Mesenchymal stem cell (in vitro differentiated cells and primary cell): ENCODE measurements around the gene PAX7.

Experiments used
- DNase-seq: peaks from one replicate; pipeline ENCODE4 v3.0.0-alpha.2; 2013
- H2AFZ ChIP-seq: one replicate; pipeline ENCODE4 v1.6.1; 2013; ENCODE audit warnings: low read depth, mild to moderate bottlenecking, control low read depth, inconsistent platforms, low read length, moderate library complexity
- H2AK5ac ChIP-seq: 2 replicates; pipeline ENCODE4 v1.6.1; 2013; ENCODE audit warnings: low read length, moderate library complexity, mild to moderate bottlenecking, inconsistent platforms; ENCODE audit not compliant: severe bottlenecking
- H2BK120ac ChIP-seq: one replicate; pipeline ENCODE4 v1.6.1; 2013; ENCODE audit warnings: low read depth, mild to moderate bottlenecking, inconsistent platforms, low read length, moderate library complexity
- H2BK12ac ChIP-seq, 2 experiments: one replicate each; pipeline ENCODE4 v1.6.1; 2013; ENCODE audit warnings: inconsistent platforms in 2 of 2, low read length in 2 of 2, mild to moderate bottlenecking in 2 of 2, moderate library complexity in 2 of 2, control low read depth in 1 of 2
- H2BK15ac ChIP-seq: one replicate; pipeline ENCODE4 v1.6.1; 2013; ENCODE audit warnings: mild to moderate bottlenecking, low read depth, inconsistent platforms; ENCODE audit not compliant: poor library complexity, severe bottlenecking
- H2BK5ac ChIP-seq: 2 replicates; pipeline ENCODE4 v1.6.1; 2013; ENCODE audit warnings: low read depth, mild to moderate bottlenecking, low read length, control low read depth, inconsistent platforms; ENCODE audit not compliant: poor library complexity, severe bottlenecking
- H3K14ac ChIP-seq, 2 experiments: one replicate each; pipeline ENCODE4 v1.6.1; 2013; ENCODE audit warnings: inconsistent platforms in 2 of 2, low read length in 2 of 2, control low read depth in 1 of 2, mild to moderate bottlenecking in 1 of 2, moderate library complexity in 1 of 2
- H3K18ac ChIP-seq, 2 experiments: one replicate each; pipeline ENCODE4 v1.6.1; 2013; ENCODE audit warnings: inconsistent platforms in 2 of 2, low read length in 2 of 2, control low read depth in 1 of 2, low read depth in 1 of 2, mild to moderate bottlenecking in 1 of 2
- H3K23ac ChIP-seq, 2 experiments: one replicate each; pipeline ENCODE4 v1.6.1; 2013; ENCODE audit warnings: inconsistent platforms in 2 of 2, low read length in 2 of 2, mild to moderate bottlenecking in 2 of 2, moderate library complexity in 2 of 2, control low read depth in 1 of 2
- H3K27ac ChIP-seq: 2 replicates; pipeline ENCODE4 v1.5.1; 2013; ENCODE audit warnings: mild to moderate bottlenecking, moderate library complexity, low read length, control low read depth, inconsistent platforms; ENCODE audit not compliant: poor library complexity, severe bottlenecking
- H3K27me3 ChIP-seq, 2 experiments: 2 replicates each; pipeline versions ENCODE4 v1.6.1 to v1.7.0; 2013; ENCODE audit warnings: low read length in 2 of 2, mild to moderate bottlenecking in 2 of 2, moderate library complexity in 2 of 2, control low read depth in 1 of 2, inconsistent platforms in 1 of 2; ENCODE audit not compliant: control insufficient read depth in 1 of 2, insufficient read depth in 1 of 2
- H3K36me3 ChIP-seq, 2 experiments: 2 replicates each; pipeline versions ENCODE4 v1.6.1 to v1.7.0; 2013; ENCODE audit warnings: low read length in 2 of 2, control low read depth in 1 of 2, inconsistent platforms in 1 of 2, low read depth in 1 of 2, mild to moderate bottlenecking in 1 of 2; ENCODE audit not compliant: insufficient read depth in 2 of 2, control insufficient read depth in 1 of 2
- H3K4ac ChIP-seq, 2 experiments: one replicate each; pipeline ENCODE4 v1.6.1; 2013; ENCODE audit warnings: inconsistent platforms in 2 of 2, low read length in 2 of 2, mild to moderate bottlenecking in 2 of 2, moderate library complexity in 2 of 2, control low read depth in 1 of 2, low read depth in 1 of 2
- H3K4me1 ChIP-seq: 2 replicates; pipeline ENCODE4 v1.6.1; 2013; ENCODE audit warnings: low read depth, low read length, control low read depth; ENCODE audit not compliant: control insufficient read depth, insufficient read depth
- H3K4me2 ChIP-seq: 2 replicates; pipeline ENCODE4 v1.6.1; 2013; ENCODE audit warnings: low read length, mild to moderate bottlenecking, inconsistent platforms; ENCODE audit not compliant: poor library complexity, severe bottlenecking
- H3K4me3 ChIP-seq, 2 experiments: 2 replicates each; pipeline versions ENCODE4 v1.5.1 to v1.7.0; 2013; ENCODE audit warnings: low read length in 2 of 2, mild to moderate bottlenecking in 2 of 2, control low read depth in 1 of 2, low read depth in 1 of 2; ENCODE audit not compliant: insufficient read depth in 1 of 2
- H3K79me1 ChIP-seq: replicated peaks from 2 replicates; pipeline ENCODE4 v1.6.1; 2013; ENCODE audit warnings: mild to moderate bottlenecking, control low read depth, low read length, inconsistent platforms; ENCODE audit not compliant: poor library complexity, severe bottlenecking
- H3K9ac ChIP-seq: 2 replicates; pipeline ENCODE4 v1.7.0; 2013; ENCODE audit warnings: mild to moderate bottlenecking, low read length, moderate library complexity
- H3K9me3 ChIP-seq: 2 replicates; pipeline ENCODE4 v1.7.0; 2013; ENCODE audit warnings: mild to moderate bottlenecking, low read length; ENCODE audit not compliant: control insufficient read depth
- H4K8ac ChIP-seq: one replicate; pipeline ENCODE4 v1.6.1; 2013; ENCODE audit warnings: inconsistent platforms, mild to moderate bottlenecking, low read length, moderate library complexity
- H4K91ac ChIP-seq: one replicate; pipeline ENCODE4 v1.6.1; 2013; ENCODE audit warnings: mild to moderate bottlenecking, low read length, inconsistent platforms
- WGBS: methylation state at CpG from one replicate; pipeline ENCODE4 v1.1.7; 2013; ENCODE audit warnings: mixed read lengths; 5-methylcytosine and 5-hydroxymethylcytosine counted together

The PAX7 gene

DNA sequence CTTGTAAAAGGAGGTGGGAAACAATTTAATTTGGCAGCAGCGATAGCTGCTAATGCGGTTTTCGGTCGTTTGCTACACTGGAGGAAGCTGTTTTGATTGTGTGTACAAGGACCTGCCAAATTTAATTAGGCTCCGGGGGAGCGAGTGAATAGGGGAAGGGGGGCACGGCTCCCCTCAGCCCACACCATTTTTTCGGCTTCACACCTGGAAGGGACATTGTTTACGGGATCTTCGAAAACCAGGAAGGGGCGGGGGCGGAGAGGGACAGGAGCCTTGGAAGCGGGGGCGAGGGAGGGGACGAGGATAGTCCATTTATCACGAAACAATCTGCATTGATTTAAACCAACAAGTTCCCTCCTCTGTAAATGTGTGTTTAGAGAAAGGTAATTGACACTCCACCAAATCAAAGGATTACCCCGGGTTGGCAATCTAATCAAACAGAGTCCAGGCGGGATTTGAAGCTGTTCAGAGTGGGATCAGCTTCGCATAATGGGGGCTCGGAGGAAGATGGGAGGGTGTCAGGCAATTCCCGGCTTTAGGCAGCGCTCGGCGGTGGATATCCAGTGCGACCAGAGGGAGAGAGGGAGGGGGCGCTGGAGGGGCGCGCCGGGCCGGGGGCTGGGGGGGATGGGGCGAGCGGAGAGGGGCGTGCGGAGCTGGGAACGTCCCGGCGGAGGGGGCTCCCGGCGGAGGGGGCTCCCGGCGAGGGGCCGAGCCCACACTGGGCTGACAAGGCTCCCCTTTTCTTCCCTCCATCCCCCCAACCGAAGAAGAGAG is 9.8 kb downstream of the PAX7 start:
- no peak overlapping the region for H2BK120ac ChIP-seq
- no peak overlapping the region for H4K91ac ChIP-seq
- no peak overlapping the region for H3K4ac ChIP-seq
- no peak overlapping the region for H2BK15ac ChIP-seq
- H4K8ac ChIP-seq = no peak overlapping the region
- no peak overlapping the region for H2AK5ac ChIP-seq
- no peak overlapping the region for H2BK5ac ChIP-seq
- H3K4me3 ChIP-seq = no peak overlapping the region
- no peak overlapping the region for H3K27ac ChIP-seq
- H2AFZ ChIP-seq = no peak overlapping the region
- no peak overlapping the region for H3K18ac ChIP-seq
- peaks cover 94 to 98% of the 10 kb centered on the region in 2 experiments for H3K27me3 ChIP-seq
- no peak overlapping the region for H3K23ac ChIP-seq
- H3K9ac ChIP-seq = no peak overlapping the region
- H3K4me2 ChIP-seq = no peak overlapping the region
- no peak for DNase-seq
- H3K36me3 ChIP-seq = no peaks in the 10 kb centered on the region
- WGBS = 1% methylated on average over 16 of the region's 43 CpGs
- H3K14ac ChIP-seq = no peak overlapping the region
- no peaks in the 10 kb centered on the region for H3K9me3 ChIP-seq
- no peaks in the 10 kb centered on the region for H3K79me1 ChIP-seq
- H3K4me1 ChIP-seq = peaks cover 12% of the 10 kb centered on the region
- H2BK12ac ChIP-seq = no peak overlapping the region

DNA sequence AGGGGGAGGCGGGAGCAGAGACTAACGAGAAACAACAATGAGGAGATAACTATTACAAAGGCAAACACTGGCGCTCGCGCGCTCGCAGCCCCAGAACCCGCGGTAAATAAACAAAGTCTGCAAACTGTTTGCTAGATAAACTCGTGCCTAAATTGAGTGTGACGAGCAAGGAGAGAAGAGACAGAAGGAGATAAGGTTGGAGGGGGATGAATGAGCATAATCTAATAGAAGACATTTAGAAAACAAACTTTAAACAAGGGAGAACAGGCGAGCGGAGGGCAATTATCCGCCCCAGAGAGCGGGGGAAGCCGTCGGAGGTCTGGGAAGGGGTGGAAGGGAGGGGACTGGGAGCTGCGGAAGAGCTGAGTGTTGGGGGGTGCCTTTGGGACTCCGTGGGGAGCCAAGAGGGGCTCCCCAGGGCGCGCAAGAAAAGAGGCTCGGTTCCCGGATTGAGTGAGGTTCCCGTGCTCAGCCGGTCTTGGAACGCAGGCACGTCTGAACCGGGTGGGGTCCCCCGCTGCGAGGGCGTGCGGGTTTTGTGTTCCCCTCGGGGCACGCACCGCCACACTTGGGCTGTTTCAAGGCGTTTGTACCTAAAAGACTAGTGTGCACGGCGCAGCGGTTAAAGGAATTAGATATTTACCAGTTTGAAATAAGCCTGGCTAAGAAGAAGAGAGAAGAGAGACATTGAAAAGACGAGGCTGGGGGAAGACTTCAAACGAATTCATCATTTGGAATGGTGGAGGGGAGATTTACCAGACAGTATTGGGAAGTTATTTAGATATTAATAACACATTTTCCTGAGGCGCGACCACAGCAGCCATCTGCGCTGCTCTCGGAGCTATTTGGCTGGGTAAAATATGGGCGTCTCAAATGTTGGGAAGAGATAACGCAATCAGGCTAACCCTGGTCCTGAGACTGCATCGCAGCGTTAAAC is 10.6 kb downstream of the PAX7 start:
- H3K79me1 ChIP-seq = no peaks in the 10 kb centered on the region
- no peak overlapping the region for H3K4me3 ChIP-seq
- no peak overlapping the region for H3K9ac ChIP-seq
- no peak overlapping the region for H2BK12ac ChIP-seq
- H3K36me3 ChIP-seq = no peaks in the 10 kb centered on the region
- peaks cover 11% of the 10 kb centered on the region for H3K4me1 ChIP-seq
- H3K27me3 ChIP-seq = peaks cover 94 to 98% of the 10 kb centered on the region in 2 experiments
- no peak overlapping the region for H3K4ac ChIP-seq
- H3K9me3 ChIP-seq = no peaks in the 10 kb centered on the region
- no peak overlapping the region for H4K8ac ChIP-seq
- no peak overlapping the region for H2AFZ ChIP-seq
- H2BK15ac ChIP-seq = no peak overlapping the region
- H2BK120ac ChIP-seq = no peak overlapping the region
- under 1% methylated on average over 45 of the region's 49 CpGs for WGBS
- H3K23ac ChIP-seq = no peak overlapping the region
- no peak overlapping the region for H4K91ac ChIP-seq
- H2AK5ac ChIP-seq = no peak overlapping the region
- no peak overlapping the region for H3K14ac ChIP-seq
- no peak for DNase-seq
- no peak overlapping the region for H3K18ac ChIP-seq
- H3K4me2 ChIP-seq = no peak overlapping the region
- H3K27ac ChIP-seq = no peak overlapping the region
- H2BK5ac ChIP-seq = no peak overlapping the region

GRCh38 chr1:18642278-18643095 is 11.8 kb downstream of the PAX7 start:
- Histone ChIP-seq H2BK12ac (no peak overlapping the region), H3K9ac (no peak overlapping the region), H3K18ac (no peak overlapping the region), H3K9me3 (no peaks in the 10 kb centered on the region), H2AK5ac (no peak overlapping the region), H2BK120ac (no peak overlapping the region), H2AFZ (no peak overlapping the region), H3K4me1 (peaks cover 12% of the 10 kb centered on the region), H3K14ac (no peak overlapping the region), H3K27ac (no peak overlapping the region), H3K4ac (no peak overlapping the region), H4K91ac (no peak overlapping the region), H3K36me3 (no peaks in the 10 kb centered on the region), H4K8ac (no peak overlapping the region), H3K79me1 (no peaks in the 10 kb centered on the region), H2BK15ac (no peak overlapping the region), H3K4me2 (no peak overlapping the region), H2BK5ac (no peak overlapping the region), H3K27me3 (peaks cover 93 to 95% of the 10 kb centered on the region in 2 experiments), H3K4me3 (no peak overlapping the region), H3K23ac (no peak overlapping the region)
- WGBS = 1% methylated on average over 19 of the region's 22 CpGs
- DNase-seq = no peak
